Kidney epithelial cell (primary cell): ENCODE data around the gene STXBP1. TPM values are rescaled to one million over a fixed set of nuclear protein-coding genes. Genes with fewer than 3 reads are reported as not detected.

Experiments
- DNase-seq: peaks from one replicate; pipeline ENCODE4 v3.0.0-alpha.2; 2010; ENCODE audit warnings: low read depth
- H3K27me3 ChIP-seq: 2 replicates; pipeline ENCODE4 v1.6.0; 2011; ENCODE audit warnings: low read length; ENCODE audit not compliant: control insufficient read depth, insufficient read depth
- H3K36me3 ChIP-seq: 2 replicates; pipeline ENCODE4 v1.5.1; 2011; ENCODE audit warnings: low read length; ENCODE audit not compliant: control insufficient read depth, insufficient read depth
- H3K4me3 ChIP-seq: 2 replicates; pipeline ENCODE4 v1.5.1; 2011; ENCODE audit warnings: low read depth, mild to moderate bottlenecking, control low read depth, low read length
- total RNA-seq: library from RNA; depleted of rRNA; stranded (reverse); fragments of >200 nt; gene quantifications from 2 replicates; pipeline ENCODE4 v1.2.3, GENCODE V29; 2015
- TF ChIP-seq, protein P1 (sequence below): IDR thresholded peaks from 2 replicates; pipeline ENCODE4 v1.5.1; 2011; ENCODE audit warnings: mild to moderate bottlenecking, moderate library complexity, low read length, control low read depth, inconsistent platforms; ENCODE audit not compliant: insufficient read depth, poor library complexity, severe bottlenecking

STXBP1 gene
- total RNA-seq, 1 donor from 2014 or later = 27.5 TPM

GRCh38 chr9:127673234-127673633 lies 61.2 kb downstream of the STXBP1 start:
- TF ChIP-seq, protein P1, sequence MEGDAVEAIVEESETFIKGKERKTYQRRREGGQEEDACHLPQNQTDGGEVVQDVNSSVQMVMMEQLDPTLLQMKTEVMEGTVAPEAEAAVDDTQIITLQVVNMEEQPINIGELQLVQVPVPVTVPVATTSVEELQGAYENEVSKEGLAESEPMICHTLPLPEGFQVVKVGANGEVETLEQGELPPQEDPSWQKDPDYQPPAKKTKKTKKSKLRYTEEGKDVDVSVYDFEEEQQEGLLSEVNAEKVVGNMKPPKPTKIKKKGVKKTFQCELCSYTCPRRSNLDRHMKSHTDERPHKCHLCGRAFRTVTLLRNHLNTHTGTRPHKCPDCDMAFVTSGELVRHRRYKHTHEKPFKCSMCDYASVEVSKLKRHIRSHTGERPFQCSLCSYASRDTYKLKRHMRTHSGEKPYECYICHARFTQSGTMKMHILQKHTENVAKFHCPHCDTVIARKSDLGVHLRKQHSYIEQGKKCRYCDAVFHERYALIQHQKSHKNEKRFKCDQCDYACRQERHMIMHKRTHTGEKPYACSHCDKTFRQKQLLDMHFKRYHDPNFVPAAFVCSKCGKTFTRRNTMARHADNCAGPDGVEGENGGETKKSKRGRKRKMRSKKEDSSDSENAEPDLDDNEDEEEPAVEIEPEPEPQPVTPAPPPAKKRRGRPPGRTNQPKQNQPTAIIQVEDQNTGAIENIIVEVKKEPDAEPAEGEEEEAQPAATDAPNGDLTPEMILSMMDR = no peak
- Histone ChIP-seq H3K4me3 (no peak overlapping the region), H3K36me3 (no peaks in the 10 kb centered on the region), H3K27me3 (no peaks in the 10 kb centered on the region)
- DNase-seq = no peak

- DNase-seq = no peak
- Histone ChIP-seq H3K36me3 (no peaks in the 10 kb centered on the region), H3K27me3 (no peaks in the 10 kb centered on the region), H3K4me3 (no peak overlapping the region)
- TF ChIP-seq, protein P1 = no peak
These were observed 64.6 kb downstream of the STXBP1 start for GRCh38 chr9:127676638-127677037.

DNA sequence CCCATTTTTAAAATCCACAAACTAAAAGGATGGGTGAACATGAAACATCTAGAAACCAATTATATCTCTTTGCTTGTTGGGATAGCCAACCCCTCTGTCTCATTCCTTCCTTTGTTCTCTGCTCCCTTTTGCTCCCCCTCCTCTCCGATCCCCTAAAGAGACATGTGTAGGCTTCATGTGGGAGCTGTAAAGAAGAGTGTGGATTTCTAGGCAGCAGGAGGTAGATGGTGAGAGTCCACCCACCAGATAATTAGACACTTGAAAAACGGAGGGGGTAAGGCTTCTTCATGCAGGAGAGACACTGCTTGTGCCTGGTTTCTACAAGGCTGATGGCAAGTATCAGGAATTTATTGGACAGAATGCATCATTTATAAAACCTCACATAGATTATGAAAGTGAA lies 67.4 kb downstream of the STXBP1 start:
- H3K36me3 ChIP-seq = no peaks in the 10 kb centered on the region
- TF ChIP-seq, protein P1 = no peak
- no peak for DNase-seq
- H3K4me3 ChIP-seq = no peak overlapping the region
- H3K27me3 ChIP-seq = no peaks in the 10 kb centered on the region

DNA sequence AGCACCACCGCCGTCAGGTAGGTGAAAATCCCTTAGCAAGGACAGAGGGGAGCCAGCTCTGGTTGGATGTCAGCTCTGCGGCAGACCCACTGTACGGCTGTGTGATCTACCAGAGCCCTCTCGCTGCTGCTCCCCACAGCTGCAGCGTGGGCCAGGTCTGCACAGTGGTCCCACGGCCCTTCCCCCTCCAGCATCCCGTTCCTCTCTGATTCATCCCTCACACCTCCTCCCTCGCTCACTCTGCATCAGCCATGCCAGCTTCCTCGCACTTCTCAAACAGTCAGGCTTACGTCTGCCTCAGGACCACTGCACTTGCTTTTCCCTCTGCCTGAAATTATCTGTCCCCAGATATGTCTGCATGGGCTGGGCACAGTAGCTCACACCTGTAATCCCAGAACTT lies 68.1 kb downstream of the STXBP1 start:
- TF ChIP-seq, protein P1 = no peak
- H3K27me3 ChIP-seq = no peaks in the 10 kb centered on the region
- H3K36me3 ChIP-seq = no peaks in the 10 kb centered on the region
- DNase-seq = no peak
- no peak overlapping the region for H3K4me3 ChIP-seq

DNA sequence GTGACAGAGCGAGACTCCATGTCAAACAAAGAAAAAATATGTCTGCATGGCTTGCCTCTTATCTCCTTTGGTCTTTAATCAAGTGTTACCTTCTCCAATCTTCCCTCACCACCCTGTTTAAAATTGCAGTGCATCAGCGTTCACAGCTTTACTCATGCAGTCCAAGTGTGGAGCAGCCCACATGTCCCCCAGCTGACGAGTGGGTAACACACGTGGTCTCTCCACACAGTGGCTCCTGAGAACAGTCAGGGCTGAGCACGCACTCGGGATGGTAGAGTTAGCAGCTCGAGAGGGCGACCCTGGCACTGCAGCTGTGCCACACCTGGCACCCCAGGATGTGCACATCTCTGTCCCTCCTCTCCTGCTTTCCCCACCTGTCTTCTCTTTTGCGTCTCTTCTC lies 68.8 kb downstream of the STXBP1 start:
- TF ChIP-seq, protein P1 = no peak
- H3K36me3 ChIP-seq = no peaks in the 10 kb centered on the region
- H3K27me3 ChIP-seq = no peaks in the 10 kb centered on the region
- no peak overlapping the region for H3K4me3 ChIP-seq
- no peak for DNase-seq

GRCh38 chr9:127682351-127683136 lies 70.5 kb downstream of the STXBP1 start:
- Histone ChIP-seq H3K4me3 (no peak overlapping the region), H3K36me3 (peaks cover 1% of the 10 kb centered on the region), H3K27me3 (no peaks in the 10 kb centered on the region)
- TF ChIP-seq, protein P1 = no peak
- DNase-seq = no peak
